IPS DF 4.7 (cell line): ENCODE results near the gene ETV3.

Experiments used
- DNase-seq: peaks from one replicate; pipeline ENCODE4 v3.0.0-alpha.2; 2013; ENCODE audit warnings: low spot score; ENCODE audit errors: extremely low read depth

ETV3 gene

GRCh38 chr1:157161901-157162300, 23.7 kb upstream of the ETV3 start:
- no peak for DNase-seq

GRCh38 chr1:157158967-157159366, 20.8 kb upstream of the ETV3 start:
- DNase-seq: no peak

- no peak for DNase-seq
These were observed 19.5 kb upstream of the ETV3 start for GRCh38 chr1:157157501-157158190.

GRCh38 chr1:157156058-157156541, 17.9 kb upstream of the ETV3 start:
- DNase-seq: no peak

- no peak for DNase-seq
These were observed 17.5 kb upstream of the ETV3 start for GRCh38 chr1:157155658-157156057.

- DNase-seq: no peak
These were observed 16.8 kb upstream of the ETV3 start for GRCh38 chr1:157154940-157155514.

GRCh38 chr1:157154291-157154690, 16.1 kb upstream of the ETV3 start:
- no peak for DNase-seq

- DNase-seq: no peak
These were observed 15.6 kb upstream of the ETV3 start for GRCh38 chr1:157153746-157154145.

- DNase-seq: no peak
These were observed 14.3 kb upstream of the ETV3 start for GRCh38 chr1:157152510-157152909.

- no peak for DNase-seq
These were observed 13.3 kb upstream of the ETV3 start for GRCh38 chr1:157151506-157151905.

- no peak for DNase-seq
These were observed 12.9 kb upstream of the ETV3 start for GRCh38 chr1:157151073-157151472.

GRCh38 chr1:157150631-157151030, 12.4 kb upstream of the ETV3 start:
- DNase-seq: no peak

- DNase-seq: no peak
These were observed 9.9 kb upstream of the ETV3 start for GRCh38 chr1:157147906-157148700.

- no peak for DNase-seq
These were observed 8.8 kb upstream of the ETV3 start for GRCh38 chr1:157147037-157147436.

GRCh38 chr1:157146244-157146643, 8.0 kb upstream of the ETV3 start:
- DNase-seq: no peak

GRCh38 chr1:157145076-157145475, 6.9 kb upstream of the ETV3 start:
- no peak for DNase-seq

GRCh38 chr1:157144509-157144908, 6.3 kb upstream of the ETV3 start:
- DNase-seq: no peak

- no peak for DNase-seq
These were observed 4.7 kb upstream of the ETV3 start for GRCh38 chr1:157142765-157143423.

- DNase-seq: no peak
These were observed 4.0 kb upstream of the ETV3 start for GRCh38 chr1:157142201-157142600.

- no peak for DNase-seq
These were observed 3.1 kb upstream of the ETV3 start for GRCh38 chr1:157141212-157141855.

GRCh38 chr1:157140063-157140588, 1.9 kb upstream of the ETV3 start:
- DNase-seq: no peak
